ENCODE data around the gene AUP1.

The AUP1 gene

DNA sequence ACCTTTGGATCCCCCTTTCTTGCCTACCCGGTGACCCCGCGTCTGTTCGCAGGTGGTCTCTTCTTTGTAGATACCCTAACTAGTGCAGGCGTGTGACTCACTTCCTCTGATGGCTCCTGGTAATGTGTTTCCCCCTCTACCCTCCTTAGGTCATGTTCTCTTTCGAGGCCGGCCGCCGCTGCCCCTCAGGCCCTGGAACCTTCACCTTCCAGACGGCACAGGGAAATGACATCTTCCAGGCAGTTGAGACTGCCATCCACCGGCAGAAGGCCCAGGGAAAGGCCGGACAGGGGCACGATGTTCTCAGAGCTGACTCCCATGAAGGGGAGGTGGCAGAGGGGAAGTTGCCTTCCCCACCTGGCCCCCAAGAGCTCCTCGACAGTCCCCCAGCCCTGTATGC lies 26.7 kb upstream of the AUP1 start:
- DNase-seq, result no peak

DNA sequence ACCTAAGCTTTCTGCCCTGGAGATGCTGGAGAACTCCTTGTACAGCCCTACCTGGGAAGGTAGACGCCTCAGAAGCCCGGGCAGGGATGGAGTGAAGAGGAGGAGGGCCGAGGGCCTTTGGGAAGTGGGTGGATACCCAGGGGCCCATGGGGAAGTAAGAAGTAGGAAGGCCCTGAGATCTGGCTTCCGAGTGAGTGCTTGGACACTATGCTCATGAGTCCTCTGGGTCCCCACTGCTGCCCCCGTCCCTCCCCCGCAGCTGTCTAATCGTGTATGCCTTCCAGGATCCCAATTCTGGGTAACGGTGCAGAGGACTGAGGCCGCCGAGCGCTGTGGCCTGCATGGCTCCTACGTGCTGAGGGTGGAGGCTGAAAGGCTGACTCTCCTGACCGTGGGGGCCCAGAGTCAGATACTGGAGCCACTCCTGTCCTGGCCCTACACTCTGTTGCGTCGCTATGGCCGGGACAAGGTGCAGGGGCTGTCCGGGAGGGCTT lies 26.2 kb upstream of the AUP1 start:
- no peak for DNase-seq

DNA sequence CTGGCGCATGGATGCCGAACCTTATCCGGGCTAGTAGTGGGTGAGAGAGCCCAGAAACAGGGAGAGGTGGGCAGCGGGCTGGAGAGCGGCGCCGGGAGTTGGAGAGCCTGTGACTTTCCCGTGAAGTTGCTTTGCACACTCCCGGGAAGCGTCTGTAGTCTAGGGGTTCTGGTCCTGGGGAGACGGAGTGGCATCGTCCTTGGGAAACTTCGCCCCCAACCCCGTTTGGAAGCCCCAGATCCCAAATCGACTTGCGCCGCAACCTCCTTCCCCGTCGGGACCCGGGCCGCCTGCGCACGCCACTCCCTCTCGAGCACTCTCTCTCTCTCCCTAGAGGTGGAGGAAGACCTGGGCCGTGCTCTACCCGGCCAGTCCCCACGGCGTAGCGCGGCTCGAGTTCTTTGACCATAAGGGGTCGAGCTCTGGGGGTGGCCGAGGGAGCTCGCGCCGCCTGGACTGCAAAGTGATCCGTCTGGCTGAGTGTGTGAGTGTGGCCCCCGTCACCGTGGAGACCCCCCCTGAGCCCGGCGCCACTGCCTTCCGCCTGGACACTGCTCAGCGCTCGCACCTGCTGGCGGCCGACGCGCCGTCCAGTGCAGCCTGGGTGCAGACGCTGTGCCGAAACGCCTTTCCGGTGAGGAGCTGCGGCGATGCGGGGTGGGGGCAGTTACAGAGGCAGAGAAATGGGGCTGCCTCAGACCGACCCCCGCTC lies 25.5 kb upstream of the AUP1 start:
- peak in 4 of 5 experiments; percentile 23 to 58 (median 33) for DNase-seq

DNA sequence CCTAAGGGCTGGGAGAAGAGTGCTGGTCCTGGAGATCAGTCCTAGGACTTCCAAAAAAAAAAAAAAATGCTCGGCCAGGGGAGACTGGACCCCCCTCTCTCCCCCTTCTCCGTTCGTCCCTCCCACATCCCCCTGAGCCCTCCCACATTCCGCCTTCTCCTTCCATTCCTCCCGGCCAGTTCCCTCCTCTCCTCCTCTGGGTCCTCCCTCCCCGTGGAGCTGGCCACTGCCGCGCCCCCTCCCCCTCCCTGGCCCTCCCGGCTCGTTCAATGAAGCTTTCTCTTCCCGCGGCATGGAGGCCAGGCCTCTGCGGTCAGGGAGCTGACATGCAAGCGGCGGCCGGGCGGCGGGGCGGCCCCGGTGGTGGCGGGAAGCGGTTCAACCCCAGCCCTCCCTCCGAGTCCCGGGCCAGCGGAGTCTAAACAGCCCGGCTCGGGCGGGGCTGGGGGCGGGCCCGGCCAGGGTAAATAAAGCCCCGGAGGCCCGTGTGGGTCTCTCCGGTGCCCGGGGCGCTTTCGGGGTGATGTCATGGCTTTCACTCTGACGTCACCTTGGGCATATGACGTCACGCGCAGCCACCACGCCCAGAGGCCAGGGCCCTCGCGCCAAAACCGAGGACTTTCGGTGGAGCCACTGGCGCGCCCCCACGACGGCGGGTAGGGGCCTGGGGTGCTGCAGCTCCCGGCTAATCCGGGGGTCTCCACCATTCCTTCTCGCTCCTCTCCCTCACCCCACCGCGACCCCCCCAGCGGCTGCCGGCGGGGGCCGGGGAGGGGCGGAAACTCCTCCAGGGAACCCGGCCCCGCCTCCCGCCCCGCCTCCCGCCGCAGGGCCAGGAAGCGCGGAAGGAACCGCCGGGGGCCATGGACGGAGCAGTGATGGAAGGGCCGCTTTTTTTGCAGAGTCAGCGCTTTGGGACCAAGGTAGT lies 24.6 kb upstream of the AUP1 start, which contains the start of the genes DOK1 and LOXL3:
DOK1 (plus strand) TSS at position 829 of the 928 bp plus-strand sequence; CDS start at position 864, 35 bp downstream.
LOXL3 (minus strand) TSS at position 51 of the 928 bp plus-strand sequence. CDS start 1,308 bp downstream, outside the sequence.
- DNase-seq, result peak; percentile 74 to 86 (median 76)

DNA sequence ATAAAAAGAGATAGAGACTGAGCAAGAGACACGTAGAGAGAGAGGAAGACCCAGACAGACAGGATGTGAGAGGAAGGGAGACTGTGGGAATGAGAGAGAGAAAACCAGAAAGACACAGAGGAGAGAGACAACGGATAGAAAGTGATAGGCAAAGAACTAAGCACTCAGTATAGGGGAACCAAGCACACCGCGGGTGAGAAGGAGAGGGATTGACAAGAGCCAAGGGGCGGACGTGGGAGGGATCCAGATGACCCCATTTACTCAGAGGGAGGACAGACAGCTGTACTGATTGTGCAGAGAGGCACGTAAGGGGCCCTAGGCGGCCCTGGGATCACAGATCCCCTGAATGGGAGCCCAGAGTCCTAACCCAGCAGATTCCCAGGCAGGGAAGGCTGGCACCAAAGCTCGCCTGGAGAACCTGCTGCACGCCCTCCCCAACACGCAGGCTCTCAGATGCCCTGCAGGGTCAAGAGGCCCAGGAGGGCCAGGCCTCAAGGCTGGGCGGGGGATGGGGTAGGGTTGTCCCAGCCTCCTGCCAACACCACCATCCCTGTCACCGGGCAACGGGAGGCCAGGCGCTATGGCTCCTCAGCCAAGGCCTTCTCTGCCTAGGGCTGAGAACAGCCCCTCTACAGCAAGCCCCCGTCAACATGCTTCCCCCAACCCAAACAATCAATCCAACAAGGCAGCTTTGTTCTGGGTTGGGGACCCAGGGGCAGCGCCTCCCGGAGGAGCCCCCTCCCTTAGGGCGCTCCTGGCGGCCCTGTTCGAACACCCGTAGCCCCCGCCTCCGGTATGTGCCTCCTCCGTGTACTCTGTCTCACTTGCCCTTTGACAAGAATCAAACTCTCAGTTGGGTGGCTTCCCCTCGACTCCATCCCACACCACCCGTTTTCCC lies 23.7 kb upstream of the AUP1 start:
- no peak for DNase-seq

DNA sequence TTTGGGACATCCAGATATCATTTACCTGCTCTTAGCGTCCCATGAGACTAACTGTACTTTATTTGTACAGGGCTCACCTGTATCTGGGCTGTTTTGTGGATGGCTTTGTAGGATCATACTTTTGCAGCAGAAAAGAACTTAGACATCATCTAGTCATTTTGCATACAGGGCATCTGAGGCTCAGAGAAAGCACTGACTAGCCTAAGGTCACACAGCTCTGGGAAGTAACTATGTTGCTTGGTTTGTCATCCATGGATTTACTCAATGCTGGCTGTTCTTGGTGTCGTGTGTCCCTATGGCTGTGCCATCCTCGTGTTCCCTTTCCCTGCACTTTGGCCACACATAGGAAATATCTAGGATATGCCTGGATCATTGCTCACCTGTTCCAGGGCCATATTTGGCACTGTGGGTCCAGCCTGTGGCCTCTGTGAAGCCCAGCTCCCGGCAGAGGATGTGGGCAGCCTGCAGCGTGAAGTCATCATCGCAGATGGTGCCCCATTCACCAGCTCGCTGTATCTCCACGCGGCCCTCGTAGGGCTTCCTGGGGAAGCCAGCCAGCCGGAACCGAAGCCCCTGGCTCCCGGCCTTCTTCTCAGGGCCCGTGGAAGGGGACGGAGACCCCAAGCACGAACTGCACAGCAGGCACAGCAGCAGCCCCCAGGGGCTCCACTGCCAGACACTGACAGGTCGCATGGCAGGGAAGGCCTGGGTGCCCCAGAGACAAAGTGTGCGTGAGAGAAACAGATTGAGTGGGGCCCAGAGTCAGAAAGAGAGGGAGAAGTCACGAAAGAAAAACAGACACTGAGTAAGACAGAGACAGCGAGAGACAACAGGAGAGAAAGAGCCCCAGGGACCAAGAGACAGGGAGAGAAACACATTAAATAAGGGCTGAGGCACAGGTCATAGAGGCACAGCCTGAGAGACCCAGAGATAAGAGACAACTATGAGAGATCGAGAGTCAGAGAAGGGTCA lies 22.7 kb upstream of the AUP1 start:
- DNase-seq, result no peak

DNA sequence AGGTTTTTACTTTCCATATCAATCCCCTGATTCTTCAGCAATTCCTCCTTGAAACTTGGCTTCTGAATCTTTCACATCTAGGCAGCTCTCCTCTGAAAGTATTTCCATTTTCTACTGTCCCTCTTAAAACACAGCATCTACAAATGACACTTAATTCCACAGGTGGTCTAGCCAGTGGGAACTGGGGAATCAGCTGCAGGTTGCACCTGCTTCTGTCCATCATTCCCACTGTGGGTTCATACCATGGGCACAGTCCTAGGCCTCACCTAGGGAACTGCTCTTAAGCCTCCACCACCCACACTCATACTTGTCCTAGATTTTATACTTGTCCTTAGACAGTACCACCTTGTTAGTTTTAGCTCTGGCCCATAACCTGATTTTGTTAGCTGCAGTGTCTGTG lies 22.0 kb upstream of the AUP1 start:
- no peak for DNase-seq

DNA sequence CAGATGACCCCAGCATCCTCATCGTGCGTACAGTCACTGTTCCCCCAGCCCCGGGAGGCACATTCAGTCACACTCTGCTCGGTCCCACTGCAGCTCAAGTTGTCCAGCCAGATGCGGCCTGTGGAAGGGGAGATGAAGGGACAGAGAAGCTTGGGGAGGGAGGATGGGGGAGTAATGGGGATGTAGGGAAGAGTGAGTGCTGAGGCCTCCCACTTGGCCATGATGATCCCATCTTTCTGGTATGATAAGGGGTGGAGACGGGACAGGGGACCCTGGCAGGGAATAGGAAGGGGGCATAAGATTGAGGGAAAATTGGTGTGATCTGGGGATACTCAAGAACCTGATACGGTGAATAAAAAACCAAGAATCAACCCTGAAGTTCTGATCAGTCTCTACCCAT lies 20.7 kb upstream of the AUP1 start:
- DNase-seq, result no peak

DNA sequence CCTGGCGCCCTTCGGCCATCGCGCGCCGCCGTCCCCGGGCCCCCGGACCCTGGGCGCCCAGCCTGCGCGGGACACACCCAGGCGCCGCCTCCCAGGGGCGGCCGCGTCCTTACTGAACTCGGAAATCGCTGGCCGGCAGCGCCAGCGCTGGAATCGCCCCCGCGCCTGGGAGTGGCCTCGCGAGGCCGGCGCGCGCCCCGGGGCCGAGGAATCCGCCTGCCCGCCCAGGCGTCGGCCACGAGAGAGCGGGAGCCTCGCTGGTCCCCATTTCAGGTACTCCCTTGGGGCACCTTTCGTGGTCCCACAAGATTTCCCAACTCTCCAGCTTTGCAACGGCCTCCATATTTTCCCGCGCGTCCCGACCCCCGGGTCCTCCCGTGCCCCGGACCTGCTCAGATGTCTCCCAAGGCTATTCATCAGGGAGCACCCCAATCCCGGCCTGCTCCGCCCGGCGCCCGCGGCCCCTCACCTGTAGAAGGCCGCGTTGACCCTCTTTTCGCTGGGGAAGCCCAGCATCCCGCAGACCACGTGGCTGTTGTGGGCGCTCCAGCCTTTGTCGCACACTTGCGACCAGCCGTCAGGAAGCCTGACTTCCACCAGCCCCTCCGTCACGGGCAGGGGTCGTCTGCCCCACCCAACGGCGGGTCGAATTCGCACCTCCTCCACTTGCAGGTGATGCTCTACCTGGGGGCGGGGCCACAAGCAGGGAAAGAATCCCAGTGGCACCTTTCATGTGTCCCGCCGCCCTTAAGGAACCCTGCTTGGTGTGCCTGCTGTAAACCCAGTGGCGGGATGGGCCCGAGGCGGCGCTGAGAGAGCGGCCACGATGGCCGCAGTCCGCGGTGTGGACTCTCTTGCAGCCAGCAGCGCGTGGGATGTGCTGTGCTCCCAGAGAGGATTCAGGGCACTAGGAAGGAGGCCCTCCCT lies 19.7 kb upstream of the AUP1 start:
- no peak for DNase-seq

DNA sequence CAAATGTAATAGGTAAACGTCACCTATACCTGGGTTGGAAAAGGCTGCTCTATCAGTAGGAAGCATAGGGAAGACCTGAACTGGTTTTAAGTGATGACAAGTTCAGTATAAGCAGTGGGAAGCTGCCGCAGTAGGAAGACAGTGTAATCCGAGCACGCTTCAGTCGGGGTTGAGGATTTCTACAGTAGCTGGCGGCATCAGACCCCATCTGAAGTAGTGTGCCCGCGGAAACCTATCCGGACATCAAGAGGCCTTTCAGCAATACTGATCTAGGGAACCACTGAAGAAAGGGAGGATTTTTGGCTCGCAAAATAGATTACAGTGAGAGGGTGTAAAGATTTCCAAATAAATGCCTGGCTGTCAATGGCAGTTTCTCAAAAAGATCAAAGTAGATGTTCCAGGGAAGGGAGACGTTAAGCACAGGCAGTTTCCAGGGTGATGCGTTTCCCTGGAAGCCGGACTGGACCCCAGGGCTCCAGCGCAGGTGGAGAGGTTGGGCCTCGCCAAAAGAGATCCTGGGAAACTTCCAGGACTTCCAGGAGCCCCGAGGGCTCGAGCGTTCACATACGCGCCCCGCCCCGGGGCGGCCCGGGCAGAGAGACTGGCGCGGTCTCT lies 18.9 kb upstream of the AUP1 start:
- no peak for DNase-seq

DNA sequence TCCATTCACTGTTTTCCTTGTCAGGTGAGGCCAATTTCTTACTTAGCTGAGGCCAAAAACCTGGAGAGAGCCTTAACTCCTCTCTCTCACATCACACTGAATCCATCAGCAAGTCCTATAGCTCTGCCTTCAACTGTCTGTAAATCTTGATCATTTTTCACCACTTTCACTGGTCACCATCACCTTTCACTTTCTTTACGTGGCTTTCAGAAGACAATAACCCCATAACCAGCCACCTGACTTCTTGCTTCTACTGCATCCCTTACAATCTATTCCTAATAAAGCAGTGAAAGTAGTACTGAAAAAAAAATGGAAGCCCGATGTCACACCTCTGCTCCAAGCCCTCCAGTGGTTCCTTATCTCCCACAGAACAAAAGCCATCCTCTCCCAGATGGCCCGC lies 16.5 kb upstream of the AUP1 start:
- DNase-seq, result no peak

DNA sequence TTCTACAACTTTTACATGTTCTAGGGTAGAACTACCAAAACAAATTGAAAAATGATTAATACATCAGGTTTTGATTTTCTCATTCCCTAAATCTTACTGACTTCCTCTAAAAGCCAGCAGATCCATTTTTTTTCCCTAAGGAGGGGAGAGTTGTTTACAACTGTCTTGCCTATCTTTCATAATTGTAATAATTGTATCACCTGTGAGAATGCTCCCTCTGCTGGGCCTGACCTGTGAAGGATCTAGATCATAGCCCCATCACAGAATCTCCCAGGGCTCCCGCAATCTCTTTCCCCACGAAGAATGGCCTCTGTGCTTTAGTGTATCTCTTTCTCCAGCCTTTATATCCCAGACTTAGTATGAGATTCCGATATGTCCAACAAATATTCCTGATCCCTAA lies 15.1 kb upstream of the AUP1 start:
- no peak for DNase-seq

DNA sequence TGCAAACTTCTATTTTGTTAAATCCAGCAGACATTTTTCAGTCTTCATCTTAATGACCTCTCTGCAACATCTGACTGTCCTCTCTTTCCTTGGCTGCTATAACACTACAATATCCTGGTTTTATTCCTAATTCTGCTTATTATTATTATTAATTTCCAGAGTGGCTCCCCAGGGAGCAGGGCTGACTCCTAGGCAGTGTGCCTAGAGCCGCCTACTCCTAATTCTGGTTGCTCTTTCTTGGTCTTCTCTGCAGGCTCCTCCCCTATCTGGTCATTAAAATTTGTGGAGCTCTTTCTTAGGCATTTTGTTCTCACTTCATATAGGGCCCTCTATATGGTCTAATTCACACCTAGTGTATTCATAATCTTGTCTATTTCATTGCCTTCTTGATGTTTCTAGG lies 13.5 kb upstream of the AUP1 start:
- no peak for DNase-seq

DNA sequence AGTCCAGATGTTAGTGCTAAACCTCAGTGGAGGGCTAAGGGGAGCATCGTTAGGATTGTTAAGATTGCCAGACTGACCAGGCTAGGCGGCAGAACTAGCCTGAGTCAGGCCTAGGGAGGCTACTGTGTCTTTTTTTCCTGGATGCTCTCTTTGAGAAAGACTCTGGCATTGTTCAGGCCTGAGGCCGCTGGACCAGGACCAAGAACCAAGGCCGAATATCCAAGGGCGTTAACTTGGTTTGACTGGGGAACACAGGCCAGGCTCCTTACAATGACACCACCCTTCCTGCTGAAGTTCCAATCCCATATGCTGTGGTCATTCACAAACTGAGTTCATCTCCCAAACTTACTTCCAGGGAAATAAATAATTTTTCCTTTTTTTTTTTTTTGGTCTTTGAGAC lies 10.8 kb upstream of the AUP1 start:
- no peak for DNase-seq

DNA sequence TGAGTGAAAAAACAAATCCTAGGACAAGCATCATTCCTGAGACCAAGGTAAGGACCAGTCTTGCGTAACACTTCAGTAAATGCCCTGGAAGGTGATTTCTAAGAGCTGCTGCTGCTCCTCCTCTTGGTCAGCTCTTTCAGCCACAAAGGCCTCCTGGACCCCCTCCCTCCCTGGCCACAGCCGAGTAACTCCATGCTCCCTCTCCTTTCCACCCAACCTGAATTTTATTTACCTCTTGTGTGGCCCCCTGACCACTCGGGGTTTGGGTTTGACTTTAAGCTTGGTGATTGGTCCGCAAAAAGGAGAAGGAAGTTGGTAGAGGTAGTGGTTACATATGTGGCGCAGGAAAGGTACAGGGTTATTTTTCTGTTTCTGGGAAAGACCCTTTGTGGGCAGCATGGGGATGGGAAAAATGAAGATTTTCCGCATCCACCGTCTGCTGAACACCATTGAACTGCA lies 9.4 kb upstream of the AUP1 start:
- DNase-seq, result no peak

DNA sequence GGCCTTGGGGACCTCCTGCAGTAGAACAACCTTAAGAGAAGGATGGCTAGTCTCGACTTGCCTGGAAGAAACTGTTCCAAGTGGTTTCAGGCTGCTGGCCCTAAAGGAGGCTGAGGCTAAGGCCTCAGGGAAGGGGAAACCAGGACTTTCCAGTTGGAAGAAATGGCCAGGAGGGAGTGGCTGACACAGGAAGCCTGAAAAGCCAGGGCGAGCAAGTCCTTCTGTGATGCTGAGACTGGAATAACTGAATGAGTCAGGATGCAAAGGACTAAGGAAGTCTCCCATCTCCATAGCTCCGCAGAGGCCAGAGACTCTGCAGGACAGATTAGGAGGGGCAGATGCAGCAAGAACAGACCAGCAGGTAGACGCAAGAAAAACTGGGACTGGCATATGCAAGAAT lies 7.6 kb upstream of the AUP1 start:
- DNase-seq, result no peak

DNA sequence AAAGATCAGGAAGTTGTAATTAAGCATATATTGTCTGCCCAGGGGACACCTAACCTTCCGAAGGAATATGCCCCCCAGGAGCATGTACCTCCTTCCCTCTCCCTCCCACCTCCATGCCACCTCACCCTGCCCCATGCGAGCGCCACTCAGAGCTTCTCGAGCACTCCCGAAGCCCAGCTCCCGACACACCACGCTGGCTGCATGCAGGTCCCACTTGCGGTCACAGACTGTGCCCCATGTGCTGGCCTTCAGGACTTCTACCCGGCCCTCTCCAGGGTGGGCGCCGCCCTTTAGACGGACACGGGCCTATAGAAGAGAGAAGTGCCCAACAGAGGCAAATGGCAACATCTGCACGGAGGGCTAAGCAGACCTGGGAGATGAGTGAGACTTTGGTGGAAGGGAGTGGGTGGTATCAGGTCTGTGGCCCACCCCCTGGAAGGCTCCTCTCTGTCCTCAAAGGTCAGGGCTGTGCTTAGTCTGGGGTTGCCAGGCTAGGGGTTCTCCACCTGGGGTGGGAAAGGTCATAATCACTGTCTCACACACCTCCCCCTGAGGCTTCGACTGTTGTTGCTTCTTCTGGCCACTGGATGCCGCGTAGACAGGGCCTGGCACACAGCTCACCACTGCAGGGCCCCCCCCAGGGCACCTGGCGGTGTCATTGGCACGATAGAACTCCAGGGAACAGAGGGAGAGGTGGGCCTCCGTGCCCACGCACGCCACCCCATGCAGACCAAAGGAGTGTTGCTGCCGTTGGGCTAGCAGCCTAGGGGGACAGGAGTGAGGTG lies 6.9 kb upstream of the AUP1 start:
- no peak for DNase-seq

DNA sequence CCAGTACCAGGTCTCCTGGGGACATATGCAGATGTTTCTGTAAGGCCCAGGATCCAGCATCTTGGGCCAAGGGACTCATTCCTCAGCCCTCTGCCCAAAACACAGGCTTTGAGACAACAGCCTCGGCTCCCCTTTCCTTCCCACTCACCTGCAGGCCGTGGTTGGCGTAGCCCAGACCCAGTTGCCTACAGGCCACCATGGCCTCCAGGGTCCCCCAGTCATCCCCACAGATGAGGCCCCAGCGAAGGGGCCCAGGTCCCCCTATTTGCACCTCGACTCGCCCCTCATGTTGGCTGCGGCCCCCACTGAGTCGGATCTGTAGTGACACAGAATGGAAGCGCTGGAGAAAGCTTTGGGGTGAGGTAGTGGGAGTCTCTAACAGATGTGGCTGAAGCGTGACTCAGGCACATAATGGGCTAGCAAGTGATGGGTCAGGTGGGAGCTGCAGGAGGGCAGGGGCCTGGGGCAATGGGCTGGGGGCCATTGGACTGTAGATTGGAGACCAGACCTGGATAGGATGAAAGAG lies 6.0 kb upstream of the AUP1 start:
- no peak for DNase-seq

DNA sequence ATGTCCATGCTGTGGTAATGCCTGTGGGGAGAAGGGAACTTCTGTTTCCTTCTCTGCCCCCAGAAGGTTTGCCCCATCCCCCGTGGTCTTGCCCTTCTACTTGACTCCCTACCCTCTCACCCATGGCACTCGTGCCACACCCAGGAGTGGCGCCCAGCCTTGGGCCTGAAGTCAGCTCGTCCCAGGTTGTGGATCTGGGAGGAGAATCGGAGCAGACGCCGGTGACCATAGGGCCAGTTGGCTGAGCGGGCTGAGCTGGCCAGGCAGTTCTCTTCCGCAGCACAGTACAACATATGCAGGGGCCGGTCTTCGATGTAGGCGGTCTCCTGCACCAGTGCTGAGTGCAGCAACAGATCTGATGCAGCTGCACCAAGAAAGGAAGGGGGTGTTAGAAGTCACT lies 4.9 kb upstream of the AUP1 start:
- DNase-seq, result no peak
